ENCODE measurements around the gene KRTAP6-2.

- TF ChIP-seq CTCF (IDR thresholded peaks at IDR 0.05 in 2 of 3, conservative IDR thresholded peaks at IDR 0.05 in 1 of 3; ENCODE audit: borderline replicate concordance in 1 of 3, insufficient read depth in 1 of 3, low read depth in 2 of 3, low read length in 2 of 3) (no peak), POLR2A (IDR thresholded peaks at IDR 0.05; ENCODE audit: borderline replicate concordance, extremely low read depth, insufficient read depth, insufficient read length) (no peak), EZH2phosphoT487 (IDR thresholded peaks at IDR 0.05; ENCODE audit: borderline replicate concordance) (no peak), POLR2AphosphoS5 (IDR thresholded peaks at IDR 0.05; ENCODE audit: low read depth, low read length) (no peak), SP1 (IDR thresholded peaks at IDR 0.05; ENCODE audit: low read depth) (no peak), TCF7L2 (IDR thresholded peaks at IDR 0.05; ENCODE audit: borderline replicate concordance, extremely low read depth, insufficient read depth, insufficient read length) (no peak), ZBTB33 (IDR thresholded peaks at IDR 0.05; ENCODE audit: extremely low read depth, insufficient replicate concordance, low read length) (no peak), ELF1 (IDR thresholded peaks at IDR 0.05; ENCODE audit: borderline replicate concordance, low read depth) (no peak), YY1 (IDR thresholded peaks at IDR 0.05; ENCODE audit: extremely low read depth, insufficient replicate concordance, low read depth, low read length) (no peak), EZH2 (IDR thresholded peaks at IDR 0.05) (no peak), SRF (IDR thresholded peaks at IDR 0.05; ENCODE audit: low read depth) (no peak)
Measured at GRCh38 chr21:30623362-30623761, 24.7 kb upstream of the KRTAP6-2 start.

Measured in HCT116 (cell line).